H9 (cell line): Measurements from ENCODE around the gene C3orf52. TPM values are rescaled to one million over a fixed set of nuclear protein-coding genes. Genes with fewer than 3 reads are reported as not detected.

Source experiments
- DNase-seq: peaks from one replicate; pipeline ENCODE4 v3.0.0-alpha.2; 2017
- H2AFZ ChIP-seq: one replicate; pipeline ENCODE4 v1.6.1; 2013; ENCODE audit warnings: mild to moderate bottlenecking, low read length, control low read depth, moderate library complexity
- H2AK5ac ChIP-seq: 2 replicates; pipeline ENCODE4 v1.6.1; 2013; ENCODE audit warnings: low read length, control low read depth, mixed read lengths; ENCODE audit not compliant: insufficient read length
- H2BK120ac ChIP-seq: one replicate; pipeline ENCODE4 v1.6.1; 2013; ENCODE audit warnings: low read depth, mild to moderate bottlenecking, low read length, control low read depth, inconsistent platforms; ENCODE audit not compliant: poor library complexity, severe bottlenecking
- H2BK12ac ChIP-seq: 2 replicates; pipeline ENCODE4 v1.6.1; 2013; ENCODE audit warnings: low read length, control low read depth, mixed read lengths, low read depth; ENCODE audit not compliant: insufficient read length
- H2BK15ac ChIP-seq: 2 replicates; pipeline ENCODE4 v1.6.1; 2013; ENCODE audit warnings: low read depth, low read length, control low read depth
- H2BK20ac ChIP-seq: one replicate; pipeline ENCODE4 v1.6.1; 2013; ENCODE audit warnings: low read depth, mild to moderate bottlenecking, low read length, control low read depth, inconsistent platforms; ENCODE audit not compliant: poor library complexity, severe bottlenecking
- H2BK5ac ChIP-seq: 2 replicates; pipeline ENCODE4 v1.6.1; 2013; ENCODE audit warnings: low read length, control low read depth, mixed read lengths; ENCODE audit not compliant: insufficient read length
- H3K14ac ChIP-seq: 2 replicates; pipeline ENCODE4 v1.6.1; 2013; ENCODE audit warnings: low read length, control low read depth; ENCODE audit not compliant: insufficient read depth
- H3K18ac ChIP-seq: 2 replicates; pipeline ENCODE4 v1.6.1; 2013; ENCODE audit warnings: low read depth, mild to moderate bottlenecking, mixed read lengths, low read length, control low read depth; ENCODE audit not compliant: insufficient read length
- H3K23ac ChIP-seq: 2 replicates; pipeline ENCODE4 v1.6.1; 2013; ENCODE audit warnings: low read length, control low read depth, mixed read lengths, low read depth; ENCODE audit not compliant: insufficient read length
- H3K23me2 ChIP-seq: 2 replicates; pipeline ENCODE4 v1.6.1; 2013; ENCODE audit warnings: low read depth, mild to moderate bottlenecking, mixed read lengths, low read length, control low read depth; ENCODE audit not compliant: insufficient read length, poor library complexity, severe bottlenecking
- H3K27ac ChIP-seq: 2 replicates; pipeline ENCODE4 v1.5.1; 2013; ENCODE audit warnings: low read length, control low read depth, mixed read lengths, low read depth; ENCODE audit not compliant: insufficient read length
- H3K27me3 ChIP-seq: 2 replicates; pipeline ENCODE4 v1.6.1; 2013; ENCODE audit warnings: low read length, control low read depth, inconsistent platforms; ENCODE audit not compliant: insufficient read depth
- H3K4ac ChIP-seq: 2 replicates; pipeline ENCODE4 v1.6.1; 2013; ENCODE audit warnings: low read depth, mild to moderate bottlenecking, control low read depth, inconsistent platforms, low read length, moderate library complexity
- H3K4me1 ChIP-seq: 2 replicates; pipeline ENCODE4 v1.6.1; 2013; ENCODE audit warnings: low read length, control low read depth, inconsistent platforms; ENCODE audit not compliant: insufficient read depth
- H3K4me2 ChIP-seq: 2 replicates; pipeline ENCODE4 v1.6.1; 2013; ENCODE audit warnings: low read length, control low read depth, mixed read lengths; ENCODE audit not compliant: insufficient read length, insufficient read depth
- H3K56ac ChIP-seq: 2 replicates; pipeline ENCODE4 v1.6.1; 2013; ENCODE audit warnings: low read depth, mild to moderate bottlenecking, mixed read lengths, low read length, control low read depth; ENCODE audit not compliant: insufficient read length
- H3K79me1 ChIP-seq: 2 replicates; pipeline ENCODE4 v1.6.1; 2013; ENCODE audit warnings: low read depth, mild to moderate bottlenecking, moderate library complexity, low read length, control low read depth, inconsistent platforms; ENCODE audit not compliant: insufficient read depth, poor library complexity, severe bottlenecking
- H3K79me2 ChIP-seq: 2 replicates; pipeline ENCODE4 v1.6.1; 2013; ENCODE audit warnings: low read length, control low read depth, inconsistent platforms; ENCODE audit not compliant: insufficient read depth
- H3K9ac ChIP-seq: 2 replicates; pipeline ENCODE4 v1.6.1; 2013; ENCODE audit warnings: low read length, control low read depth, mixed read lengths; ENCODE audit not compliant: insufficient read length; ENCODE audit errors: extremely low read depth
- H3K9me3 ChIP-seq: one replicate; pipeline ENCODE4 v1.6.1; 2013; ENCODE audit warnings: low read depth, low read length, inconsistent platforms; ENCODE audit not compliant: control insufficient read depth
- H3T11ph ChIP-seq: one replicate; pipeline ENCODE4 v1.6.1; 2013; ENCODE audit warnings: mild to moderate bottlenecking, low read length, control low read depth, inconsistent platforms
- H4K20me1 ChIP-seq: one replicate; pipeline ENCODE4 v1.6.1; 2013; ENCODE audit not compliant: control insufficient read depth, insufficient read length, insufficient read depth
- H4K5ac ChIP-seq: 2 replicates; pipeline ENCODE4 v1.6.1; 2013; ENCODE audit warnings: low read depth, mild to moderate bottlenecking, mixed read lengths, low read length, control low read depth; ENCODE audit not compliant: insufficient read length
- H4K8ac ChIP-seq: replicated peaks from 2 replicates; pipeline ENCODE4 v1.6.1; 2013; ENCODE audit warnings: low read length, control low read depth, mixed read lengths, low read depth; ENCODE audit not compliant: insufficient read length
- H4K91ac ChIP-seq: 2 replicates; pipeline ENCODE4 v1.6.1; 2013; ENCODE audit warnings: low read depth, mild to moderate bottlenecking, moderate library complexity, mixed read lengths, low read length, control low read depth; ENCODE audit not compliant: insufficient read length
- H3K27ac Mint-ChIP-seq, 3 experiments: 2 replicates in 2 of 3; 3 replicates in 1 of 3; pipeline ENCODE4 v1.8.0; 2020 to 2021; ENCODE audit warnings: mixed read lengths in 3 of 3, mild to moderate bottlenecking in 1 of 3, moderate library complexity in 1 of 3
- H3K27me3 Mint-ChIP-seq: 2 replicates; pipeline ENCODE4 v1.8.0; 2021; ENCODE audit warnings: low read depth, mild to moderate bottlenecking, moderate library complexity, mixed read lengths
- H3K36me3 Mint-ChIP-seq, 3 experiments: 2 replicates in 2 of 3; 3 replicates in 1 of 3; pipeline ENCODE4 v1.8.0; 2020 to 2021; ENCODE audit warnings: low read depth in 3 of 3, mixed read lengths in 3 of 3; ENCODE audit not compliant: insufficient read depth in 1 of 3
- H3K4me1 Mint-ChIP-seq, 2 experiments: 2 replicates each; pipeline ENCODE4 v1.8.0; 2020; ENCODE audit warnings: mixed read lengths in 2 of 2
- H3K4me3 Mint-ChIP-seq, 2 experiments: 2 replicates in 1 of 2; 3 replicates in 1 of 2; pipeline ENCODE4 v1.8.0; 2020 to 2021; ENCODE audit warnings: mild to moderate bottlenecking in 2 of 2, mixed read lengths in 2 of 2, moderate library complexity in 1 of 2
- H3K9me3 Mint-ChIP-seq, 2 experiments: 2 replicates in 1 of 2; 3 replicates in 1 of 2; pipeline ENCODE4 v1.8.0; 2020; ENCODE audit warnings: mild to moderate bottlenecking in 2 of 2, mixed read lengths in 2 of 2, moderate library complexity in 1 of 2
- WGBS: extraction: QIAGEN DNeasy Blood & Tissue Kit; methylation state at CpG from one replicate; pipeline ENCODE4 v1.1.7; 2013; ENCODE audit warnings: missing lambda C conversion rate, low lambda C conversion rate, mixed read lengths; ENCODE audit not compliant: insufficient read length; ENCODE audit errors: extremely low coverage; 5-methylcytosine and 5-hydroxymethylcytosine counted together
- total RNA-seq: library from RNA; stranded (reverse); gene quantifications from 2 replicates; pipeline ENCODE4 v1.2.1, GENCODE V29; 2021
- TF ChIP-seq, protein P1 (sequence below): fragments of 200-600 bp; sonication (generic); conservative IDR thresholded peaks from 3 replicates; pipeline ENCODE4 v1.8.0; 2021; ENCODE audit warnings: antibody characterized with exemption, mild to moderate bottlenecking

Gene C3orf52
- total RNA-seq, 1 experiment from 2014 or later = 11.2 TPM

DNA sequence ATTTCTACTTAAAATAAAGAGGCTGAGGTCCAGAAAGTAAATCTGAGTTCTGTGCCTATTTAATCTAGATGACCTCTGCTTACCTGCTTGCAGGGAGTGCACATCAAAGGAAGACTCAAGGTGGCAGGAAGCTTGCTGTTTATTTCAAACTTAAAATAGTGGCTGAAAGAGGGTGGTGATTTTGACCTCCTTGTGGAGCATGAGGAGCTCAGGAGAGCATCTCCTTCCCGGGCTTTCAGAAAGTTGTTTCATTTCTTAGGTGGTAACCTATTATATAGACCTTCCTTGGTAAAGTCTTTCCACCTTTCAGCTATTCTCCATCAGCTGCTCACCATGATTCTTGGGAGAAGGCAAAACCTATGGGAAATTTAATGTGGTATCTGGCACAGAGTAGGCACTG is 46.4 kb downstream of the C3orf52 start:
- Mint-ChIP-seq H3K4me3 (no peak overlapping the region), H3K9me3 (no peaks in the 10 kb centered on the region), H3K36me3 (no peaks in the 10 kb centered on the region; a peak in 1 of 7 replicates), H3K4me1 (peaks cover 32 to 50% of the 10 kb centered on the region in 2 experiments), H3K27me3 (no peaks in the 10 kb centered on the region), H3K27ac (no peak overlapping the region)
- Histone ChIP-seq H4K20me1 (no peaks in the 10 kb centered on the region), H4K91ac (no peak overlapping the region), H2BK20ac (no peak overlapping the region), H3K23me2 (no peaks in the 10 kb centered on the region), H2BK120ac (no peak overlapping the region), H3K9me3 (no peaks in the 10 kb centered on the region), H3K14ac (no peak overlapping the region), H3T11ph (no peak overlapping the region), H2BK12ac (no peak overlapping the region), H2BK15ac (no peak overlapping the region), H3K4me1 (peaks cover 6% of the 10 kb centered on the region; the same call in 1 of the 2 replicates), H3K18ac (no peak overlapping the region), H2BK5ac (no peak overlapping the region), H2AK5ac (no peak overlapping the region), H3K4me2 (no peak overlapping the region), H3K56ac (no peak overlapping the region), H3K79me2 (no peaks in the 10 kb centered on the region), H4K5ac (no peak overlapping the region), H3K27ac (no peak overlapping the region), H3K27me3 (no peaks in the 10 kb centered on the region), H3K23ac (no peak overlapping the region), H3K9ac (no peak overlapping the region), H3K79me1 (no peaks in the 10 kb centered on the region), H2AFZ (no peak overlapping the region), H4K8ac (no peak overlapping the region), H3K4ac (no peak overlapping the region)
- TF ChIP-seq, protein P1, sequence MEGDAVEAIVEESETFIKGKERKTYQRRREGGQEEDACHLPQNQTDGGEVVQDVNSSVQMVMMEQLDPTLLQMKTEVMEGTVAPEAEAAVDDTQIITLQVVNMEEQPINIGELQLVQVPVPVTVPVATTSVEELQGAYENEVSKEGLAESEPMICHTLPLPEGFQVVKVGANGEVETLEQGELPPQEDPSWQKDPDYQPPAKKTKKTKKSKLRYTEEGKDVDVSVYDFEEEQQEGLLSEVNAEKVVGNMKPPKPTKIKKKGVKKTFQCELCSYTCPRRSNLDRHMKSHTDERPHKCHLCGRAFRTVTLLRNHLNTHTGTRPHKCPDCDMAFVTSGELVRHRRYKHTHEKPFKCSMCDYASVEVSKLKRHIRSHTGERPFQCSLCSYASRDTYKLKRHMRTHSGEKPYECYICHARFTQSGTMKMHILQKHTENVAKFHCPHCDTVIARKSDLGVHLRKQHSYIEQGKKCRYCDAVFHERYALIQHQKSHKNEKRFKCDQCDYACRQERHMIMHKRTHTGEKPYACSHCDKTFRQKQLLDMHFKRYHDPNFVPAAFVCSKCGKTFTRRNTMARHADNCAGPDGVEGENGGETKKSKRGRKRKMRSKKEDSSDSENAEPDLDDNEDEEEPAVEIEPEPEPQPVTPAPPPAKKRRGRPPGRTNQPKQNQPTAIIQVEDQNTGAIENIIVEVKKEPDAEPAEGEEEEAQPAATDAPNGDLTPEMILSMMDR = no peak
- DNase-seq = no peak
- WGBS = no CpG with 5 or more reads among the region's 1 CpG
